ENCODE results near the gene ROBO1. TPM values are rescaled to one million over a fixed set of nuclear protein-coding genes. Genes with fewer than 3 reads are reported as not detected.

ROBO1 gene
- total RNA-seq, 2 experiments from 2014 or later, result 0.36 to 0.69 TPM

DNA sequence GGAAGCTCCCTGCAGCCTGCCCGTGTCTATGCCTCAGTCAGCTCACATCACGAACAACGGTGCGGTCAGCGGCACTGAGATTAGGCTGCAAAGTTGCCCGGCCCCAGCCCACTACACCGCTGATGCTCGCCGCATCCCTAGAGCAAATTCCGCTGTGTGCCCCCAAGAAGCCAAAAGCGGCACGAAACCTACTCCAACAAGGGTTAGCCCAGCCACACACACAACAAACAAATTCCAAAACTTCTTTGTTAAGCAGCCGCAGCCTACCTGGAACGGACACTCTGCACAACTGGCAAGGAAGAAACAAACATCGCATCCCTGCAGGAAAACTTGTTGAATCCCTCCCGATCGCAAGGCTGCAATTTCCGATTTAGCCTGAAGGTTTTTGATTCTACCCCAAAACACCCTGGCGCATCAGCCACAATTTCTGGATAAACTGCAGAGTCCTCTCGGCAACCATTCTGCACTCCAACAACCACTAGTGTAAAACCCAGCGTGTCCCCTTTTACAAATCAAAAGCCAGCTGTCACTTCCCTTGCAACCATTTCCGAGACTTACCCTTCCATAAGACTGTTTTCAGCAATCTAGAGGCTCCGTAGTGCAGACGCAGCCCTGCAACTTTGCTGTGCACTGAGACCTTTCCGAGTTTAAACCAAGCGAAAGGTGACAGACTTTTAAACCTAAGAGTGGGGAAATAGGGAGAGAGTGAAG, 449 bp downstream of the ROBO1 start:
- intact Hi-C loops (cut with DNase I, micrococcal nuclease), result no loop called here
- no peak for ATAC-seq (ENCODE audit: poor library complexity)
- CTCF ChIA-PET, result no interaction called here
- H3K9me3 ChIP-seq (ENCODE audit: control insufficient read depth in 1 of 2, insufficient read depth in 1 of 2, low read length in 2 of 2), result peaks cover 0 to 11% of the 10 kb centered on the region in 2 experiments
- Mint-ChIP-seq H3K4me3 (no peak overlapping the region), H3K4me1 (ENCODE audit: low read depth) (no peaks in the 10 kb centered on the region), H3K9me3 (peaks cover 5% of the 10 kb centered on the region), H3K36me3 (ENCODE audit: low read depth) (no peaks in the 10 kb centered on the region), H3K27me3 (peaks cover 11% of the 10 kb centered on the region), H3K27ac (no peak overlapping the region)
- H3K27me3 ChIP-seq (ENCODE audit: control insufficient read depth in 1 of 2, insufficient read depth in 2 of 2, low read length in 2 of 2), result peaks cover 10 to 17% of the 10 kb centered on the region in 2 experiments
- no peak overlapping the region for H3K4me3 ChIP-seq (ENCODE audit: low read length)
- POLR2A ChIA-PET, result no interaction called here
- H3K27ac ChIP-seq (ENCODE audit: low read depth in 1 of 2, low read length in 2 of 2), result no peak overlapping the region
- DNase-seq, result no peak
- H3K36me3 ChIP-seq (ENCODE audit: insufficient read depth, low read length), result no peaks in the 10 kb centered on the region
- TF ChIP-seq, protein P1, sequence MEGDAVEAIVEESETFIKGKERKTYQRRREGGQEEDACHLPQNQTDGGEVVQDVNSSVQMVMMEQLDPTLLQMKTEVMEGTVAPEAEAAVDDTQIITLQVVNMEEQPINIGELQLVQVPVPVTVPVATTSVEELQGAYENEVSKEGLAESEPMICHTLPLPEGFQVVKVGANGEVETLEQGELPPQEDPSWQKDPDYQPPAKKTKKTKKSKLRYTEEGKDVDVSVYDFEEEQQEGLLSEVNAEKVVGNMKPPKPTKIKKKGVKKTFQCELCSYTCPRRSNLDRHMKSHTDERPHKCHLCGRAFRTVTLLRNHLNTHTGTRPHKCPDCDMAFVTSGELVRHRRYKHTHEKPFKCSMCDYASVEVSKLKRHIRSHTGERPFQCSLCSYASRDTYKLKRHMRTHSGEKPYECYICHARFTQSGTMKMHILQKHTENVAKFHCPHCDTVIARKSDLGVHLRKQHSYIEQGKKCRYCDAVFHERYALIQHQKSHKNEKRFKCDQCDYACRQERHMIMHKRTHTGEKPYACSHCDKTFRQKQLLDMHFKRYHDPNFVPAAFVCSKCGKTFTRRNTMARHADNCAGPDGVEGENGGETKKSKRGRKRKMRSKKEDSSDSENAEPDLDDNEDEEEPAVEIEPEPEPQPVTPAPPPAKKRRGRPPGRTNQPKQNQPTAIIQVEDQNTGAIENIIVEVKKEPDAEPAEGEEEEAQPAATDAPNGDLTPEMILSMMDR (IDR thresholded peaks at IDR 0.05), result no peak
- no peaks in the 10 kb centered on the region for H3K4me1 ChIP-seq (ENCODE audit: insufficient read depth, low read length)

DNA sequence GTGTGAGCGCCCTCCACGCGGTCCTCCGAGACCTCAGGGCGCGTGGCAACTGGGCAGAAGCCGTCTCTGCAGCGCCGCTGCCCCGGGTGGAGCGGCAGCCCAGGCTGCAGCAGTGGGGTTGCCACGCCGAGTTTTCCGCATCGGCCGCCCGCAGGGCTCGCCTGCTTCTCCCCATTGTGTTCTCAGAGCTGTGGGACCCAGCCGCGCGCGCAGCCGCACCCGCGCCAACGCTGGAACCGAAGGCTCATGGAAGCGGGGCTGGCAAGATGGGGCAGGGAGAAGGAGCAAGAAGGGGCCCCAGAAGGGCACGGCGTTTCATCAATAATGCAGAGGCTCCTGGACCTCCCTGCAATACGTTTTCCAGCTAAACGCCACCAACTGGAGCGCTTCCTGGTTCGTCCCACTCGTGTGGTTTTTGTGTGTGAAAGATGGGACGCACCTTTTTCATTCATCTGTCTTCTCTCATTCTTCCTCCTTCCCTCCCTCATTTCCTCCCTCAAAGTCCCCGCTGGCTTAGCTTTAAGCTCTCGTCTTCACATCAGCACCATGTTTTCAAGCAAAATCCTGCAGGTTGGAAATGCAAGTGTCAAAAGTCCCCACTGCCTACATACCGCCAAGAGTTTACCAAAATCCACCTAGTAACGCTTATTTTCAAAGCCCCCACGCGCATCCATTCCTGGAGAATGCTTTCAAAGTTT, 1.2 kb downstream of the ROBO1 start:
- no peak overlapping the region for H3K27ac Mint-ChIP-seq
- no peak for ATAC-seq (ENCODE audit: poor library complexity)
- intact Hi-C loops (cut with DNase I, micrococcal nuclease), result no loop called here
- Histone ChIP-seq H3K9me3 (ENCODE audit: control insufficient read depth in 1 of 2, insufficient read depth in 1 of 2, low read length in 2 of 2) (peaks cover 0 to 11% of the 10 kb centered on the region in 2 experiments), H3K4me1 (ENCODE audit: insufficient read depth, low read length) (no peaks in the 10 kb centered on the region), H3K36me3 (ENCODE audit: insufficient read depth, low read length) (no peaks in the 10 kb centered on the region), H3K4me3 (ENCODE audit: low read length) (no peak overlapping the region), H3K27ac (ENCODE audit: low read depth in 1 of 2, low read length in 2 of 2) (no peak overlapping the region), H3K27me3 (ENCODE audit: control insufficient read depth in 1 of 2, insufficient read depth in 2 of 2, low read length in 2 of 2) (peaks cover 10 to 17% of the 10 kb centered on the region in 2 experiments)
- peaks cover 7% of the 10 kb centered on the region for H3K9me3 Mint-ChIP-seq
- H3K4me3 Mint-ChIP-seq, result no peak overlapping the region
- H3K4me1 Mint-ChIP-seq (ENCODE audit: low read depth), result no peaks in the 10 kb centered on the region
- no peak for DNase-seq
- ChIA-PET POLR2A (no interaction called here), CTCF (no interaction called here)
- TF ChIP-seq, protein P1 (IDR thresholded peaks at IDR 0.05), result no peak
- peaks cover 11% of the 10 kb centered on the region for H3K27me3 Mint-ChIP-seq
- no peaks in the 10 kb centered on the region for H3K36me3 Mint-ChIP-seq (ENCODE audit: low read depth)

DNA sequence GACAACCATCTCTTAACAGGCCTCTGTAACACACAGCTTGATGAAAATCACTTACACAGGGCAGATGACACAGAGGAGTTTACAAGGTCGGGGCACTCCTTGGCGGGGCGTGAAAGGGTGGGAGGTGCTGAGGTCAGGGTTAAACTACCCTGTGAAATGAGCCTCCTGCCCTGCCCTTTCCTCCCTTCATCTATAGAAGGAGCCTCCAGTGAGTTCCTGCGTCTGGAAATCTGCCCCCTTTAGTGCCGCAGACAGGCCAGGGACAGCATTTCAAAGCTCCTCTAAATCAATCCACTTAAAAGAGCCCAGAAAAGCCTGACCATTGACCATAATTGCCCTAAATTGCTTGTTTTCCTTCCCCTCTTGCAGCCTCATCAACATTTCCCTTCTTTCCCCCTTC, 1.9 kb downstream of the ROBO1 start:
- peaks cover 7% of the 10 kb centered on the region for H3K9me3 Mint-ChIP-seq
- intact Hi-C loops (cut with DNase I, micrococcal nuclease), result no loop called here
- no peaks in the 10 kb centered on the region for H3K36me3 Mint-ChIP-seq (ENCODE audit: low read depth)
- Histone ChIP-seq H3K36me3 (ENCODE audit: insufficient read depth, low read length) (no peaks in the 10 kb centered on the region), H3K4me1 (ENCODE audit: insufficient read depth, low read length) (no peaks in the 10 kb centered on the region), H3K4me3 (ENCODE audit: low read length) (no peak overlapping the region), H3K9me3 (ENCODE audit: control insufficient read depth in 1 of 2, insufficient read depth in 1 of 2, low read length in 2 of 2) (peaks cover 0 to 11% of the 10 kb centered on the region in 2 experiments), H3K27ac (ENCODE audit: low read depth in 1 of 2, low read length in 2 of 2) (no peak overlapping the region), H3K27me3 (ENCODE audit: control insufficient read depth in 1 of 2, insufficient read depth in 2 of 2, low read length in 2 of 2) (peaks cover 10 to 17% of the 10 kb centered on the region in 2 experiments)
- ATAC-seq (ENCODE audit: poor library complexity) (no peak), DNase-seq (no peak)
- H3K4me3 Mint-ChIP-seq, result no peak overlapping the region
- POLR2A ChIA-PET, result no interaction called here
- peaks cover 11% of the 10 kb centered on the region for H3K27me3 Mint-ChIP-seq
- TF ChIP-seq, protein P1 (IDR thresholded peaks at IDR 0.05), result no peak
- CTCF ChIA-PET, result no interaction called here
- H3K4me1 Mint-ChIP-seq (ENCODE audit: low read depth), result no peaks in the 10 kb centered on the region
- H3K27ac Mint-ChIP-seq, result no peak overlapping the region

Data from CD4-positive, alpha-beta T cell (primary cell).